ENCODE data around the gene CFAP99.
A peak's percentile ranks its signal among the peaks of the same experiment; 100 is the strongest.

CFAP99 gene

GRCh38 chr4:2432004-2432403, 13.2 kb downstream of the CFAP99 start:
- DNase-seq: no peak

GRCh38 chr4:2432991-2433530, 14.3 kb downstream of the CFAP99 start:
- no peak for DNase-seq

- no peak for DNase-seq
These were observed 15.0 kb downstream of the CFAP99 start for GRCh38 chr4:2433609-2434350.

GRCh38 chr4:2434420-2434819, 15.7 kb downstream of the CFAP99 start:
- DNase-seq: no peak

- peak; percentile 14 for DNase-seq
These were observed 17.5 kb downstream of the CFAP99 start for GRCh38 chr4:2436301-2436700.

GRCh38 chr4:2436761-2437474, 18.2 kb downstream of the CFAP99 start:
- no peak for DNase-seq

GRCh38 chr4:2437475-2438215, 18.9 kb downstream of the CFAP99 start:
- DNase-seq: no peak

GRCh38 chr4:2438822-2439718, 20.3 kb downstream of the CFAP99 start:
- DNase-seq: no peak

GRCh38 chr4:2441393-2442174, 22.8 kb downstream of the CFAP99 start:
- peak; percentile 64 for DNase-seq

GRCh38 chr4:2442175-2442993, 23.6 kb downstream of the CFAP99 start:
- DNase-seq: no peak

- no peak for DNase-seq
These were observed 24.4 kb downstream of the CFAP99 start for GRCh38 chr4:2443061-2443730.

- no peak for DNase-seq
These were observed 25.4 kb downstream of the CFAP99 start for GRCh38 chr4:2443956-2444740.

- no peak for DNase-seq
These were observed 26.4 kb downstream of the CFAP99 start for GRCh38 chr4:2445130-2445529.

- DNase-seq: no peak
These were observed 26.8 kb downstream of the CFAP99 start for GRCh38 chr4:2445571-2445970.

- DNase-seq: no peak
These were observed 28.2 kb downstream of the CFAP99 start for GRCh38 chr4:2446656-2447564.

GRCh38 chr4:2448589-2448988, 29.8 kb downstream of the CFAP99 start:
- DNase-seq: no peak

- no peak for DNase-seq
These were observed 30.3 kb downstream of the CFAP99 start for GRCh38 chr4:2449051-2449450.
